Measurements from ENCODE around the gene SLC24A3.

DNA sequence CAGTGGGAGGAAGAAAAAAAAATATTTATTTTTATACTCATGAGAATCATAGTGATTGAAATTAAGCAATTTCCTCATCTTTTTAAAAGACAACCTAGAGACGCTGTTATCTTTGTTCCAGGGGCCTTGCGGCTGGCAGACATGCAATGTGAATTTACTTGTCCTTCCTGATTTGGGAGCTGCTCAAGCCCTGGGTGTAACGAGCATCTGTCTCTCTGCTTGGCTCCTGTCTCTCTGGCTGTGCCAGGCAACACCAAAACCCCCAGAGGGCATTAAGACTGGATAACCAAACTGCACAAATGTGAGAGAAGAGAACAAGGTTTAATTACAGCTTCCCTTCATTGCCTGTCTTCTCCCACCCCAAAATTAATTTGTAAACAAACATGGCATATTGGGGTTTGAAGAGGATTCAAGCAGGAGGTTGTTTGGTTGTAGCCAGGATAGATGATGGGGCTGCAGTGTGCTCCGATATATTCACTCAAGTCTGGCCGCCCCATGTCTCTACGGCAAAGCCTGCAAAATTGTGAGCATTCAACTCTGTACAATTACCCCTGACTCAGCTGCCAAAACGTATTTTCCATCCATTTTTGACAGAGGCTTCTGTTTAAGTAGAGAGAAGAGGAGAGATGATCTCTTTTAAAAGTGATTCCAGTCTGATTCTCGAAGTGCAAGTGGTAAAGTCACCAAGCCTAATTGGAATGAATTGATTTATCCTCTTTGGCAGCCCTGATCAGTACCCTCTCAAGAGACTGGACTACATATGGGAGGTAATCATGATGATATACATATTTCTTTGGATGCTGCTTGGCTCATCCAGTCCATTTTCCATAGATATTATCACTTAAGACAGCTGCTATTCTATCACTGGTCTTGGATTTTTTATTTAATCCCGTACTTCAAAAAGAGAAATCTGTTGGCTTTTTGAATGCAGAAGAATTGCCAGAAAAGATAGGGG is 170.2 kb downstream of the SLC24A3 start:
- TF ChIP-seq, protein P1, sequence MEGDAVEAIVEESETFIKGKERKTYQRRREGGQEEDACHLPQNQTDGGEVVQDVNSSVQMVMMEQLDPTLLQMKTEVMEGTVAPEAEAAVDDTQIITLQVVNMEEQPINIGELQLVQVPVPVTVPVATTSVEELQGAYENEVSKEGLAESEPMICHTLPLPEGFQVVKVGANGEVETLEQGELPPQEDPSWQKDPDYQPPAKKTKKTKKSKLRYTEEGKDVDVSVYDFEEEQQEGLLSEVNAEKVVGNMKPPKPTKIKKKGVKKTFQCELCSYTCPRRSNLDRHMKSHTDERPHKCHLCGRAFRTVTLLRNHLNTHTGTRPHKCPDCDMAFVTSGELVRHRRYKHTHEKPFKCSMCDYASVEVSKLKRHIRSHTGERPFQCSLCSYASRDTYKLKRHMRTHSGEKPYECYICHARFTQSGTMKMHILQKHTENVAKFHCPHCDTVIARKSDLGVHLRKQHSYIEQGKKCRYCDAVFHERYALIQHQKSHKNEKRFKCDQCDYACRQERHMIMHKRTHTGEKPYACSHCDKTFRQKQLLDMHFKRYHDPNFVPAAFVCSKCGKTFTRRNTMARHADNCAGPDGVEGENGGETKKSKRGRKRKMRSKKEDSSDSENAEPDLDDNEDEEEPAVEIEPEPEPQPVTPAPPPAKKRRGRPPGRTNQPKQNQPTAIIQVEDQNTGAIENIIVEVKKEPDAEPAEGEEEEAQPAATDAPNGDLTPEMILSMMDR (IDR thresholded peaks at IDR 0.05; ENCODE audit: low read depth, low read length), result no peak
- TF ChIP-seq POLR2A (IDR thresholded peaks at IDR 0.05; ENCODE audit: extremely low read depth, insufficient read length), result no peak
- TF ChIP-seq, protein P2, sequence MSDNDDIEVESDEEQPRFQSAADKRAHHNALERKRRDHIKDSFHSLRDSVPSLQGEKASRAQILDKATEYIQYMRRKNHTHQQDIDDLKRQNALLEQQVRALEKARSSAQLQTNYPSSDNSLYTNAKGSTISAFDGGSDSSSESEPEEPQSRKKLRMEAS (IDR thresholded peaks at IDR 0.05; ENCODE audit: low read depth, low read length), result no peak
- no peak for TF ChIP-seq MYC (IDR thresholded peaks at IDR 0.05; ENCODE audit: low read depth, low read length)

Data from NB4 (cell line).